H1 (cell line): ENCODE results near the gene GLO1.

ENCODE experiments used
- EP300 ChIP-seq, 2 experiments: IDR thresholded peaks; 1 replicate in 1 of 2; 2 replicates in 1 of 2; pipeline ENCODE4 v1.6.1; 2011 to 2012; ENCODE audit warnings: low read depth in 2 of 2, low read length in 2 of 2, mild to moderate bottlenecking in 2 of 2, borderline replicate concordance in 1 of 2, inconsistent platforms in 1 of 2, moderate library complexity in 1 of 2
- EZH2 ChIP-seq: fragments of 200-600 bp; sonication (generic); IDR thresholded peaks from 2 replicates; pipeline ENCODE4 v1.7.1; 2012; ENCODE audit warnings: low read depth, mild to moderate bottlenecking, moderate library complexity, low read length, inconsistent platforms; ENCODE audit not compliant: severe bottlenecking
- HDAC6 ChIP-seq: IDR thresholded peaks from one replicate; pipeline ENCODE4 v1.7.1; 2012; ENCODE audit warnings: low read depth, mild to moderate bottlenecking, inconsistent platforms, low read length, moderate library complexity
- KDM1A ChIP-seq: fragments of 200-600, 300-600 bp; sonication (generic); IDR thresholded peaks from 2 replicates; pipeline ENCODE4 v1.7.1; 2016; ENCODE audit warnings: mild to moderate bottlenecking, low read length, borderline replicate concordance
- POLR2A ChIP-seq, 2 experiments: IDR thresholded peaks; 1 replicate in 1 of 2; 2 replicates in 1 of 2; pipeline ENCODE4 v1.6.1; 2011; ENCODE audit warnings: low read depth in 2 of 2, low read length in 2 of 2, mild to moderate bottlenecking in 2 of 2; ENCODE audit errors: control extremely low read depth in 1 of 2
- POLR2AphosphoS5 ChIP-seq: IDR thresholded peaks from 2 replicates; pipeline ENCODE4 v1.6.1; 2011; ENCODE audit warnings: low read depth, low read length
- RXRA ChIP-seq: IDR thresholded peaks from 2 replicates; pipeline ENCODE4 v1.6.1; 2011; ENCODE audit warnings: low read depth, mild to moderate bottlenecking, low read length, moderate library complexity; ENCODE audit not compliant: insufficient read depth
- YY1 ChIP-seq: IDR thresholded peaks from 2 replicates; pipeline ENCODE4 v1.6.1; 2011; ENCODE audit warnings: low read depth, mild to moderate bottlenecking, low read length
- ZNF274 ChIP-seq: IDR thresholded peaks from 2 replicates; pipeline ENCODE4 v1.7.0; 2012; ENCODE audit warnings: low read length, borderline replicate concordance; ENCODE audit errors: extremely low read depth
- TF ChIP-seq, protein P1 (sequence below), 3 experiments: IDR thresholded peaks; 1 replicate in 2 of 3; 2 replicates in 1 of 3; pipeline versions ENCODE4 v1.5.1 to v1.6.1; 2011; ENCODE audit warnings: low read length in 3 of 3, mild to moderate bottlenecking in 3 of 3, inconsistent platforms in 2 of 3, low read depth in 1 of 3, moderate library complexity in 1 of 3; ENCODE audit not compliant: insufficient read depth in 1 of 3; ENCODE audit errors: control extremely low read depth in 1 of 3

DNA sequence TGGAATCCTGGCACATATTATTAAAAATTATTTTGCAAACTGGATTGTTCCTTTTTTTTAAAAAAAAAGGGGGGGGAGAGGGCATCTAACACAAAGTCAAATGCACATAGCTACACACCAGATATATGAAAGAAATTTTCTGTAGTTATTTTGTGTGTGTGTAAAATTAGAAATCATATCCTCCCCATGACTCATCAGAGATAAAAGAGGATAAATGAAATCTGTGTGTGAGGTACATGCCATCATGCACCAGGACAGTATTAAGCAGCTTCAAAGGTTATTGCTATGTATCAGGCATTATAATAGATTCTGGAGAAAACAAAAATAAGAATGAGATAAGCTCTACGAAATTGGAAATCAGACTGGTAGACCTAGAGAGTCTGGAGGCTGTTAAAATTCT lies 68.4 kb downstream of the GLO1 start:
- TF ChIP-seq EZH2 (no peak), ZNF274 (no peak), HDAC6 (no peak), RXRA (no peak), POLR2AphosphoS5 (no peak), EP300 (IDR thresholded peaks at IDR 0.05; ENCODE audit: borderline replicate concordance in 1 of 2, low read depth in 2 of 2, low read length in 2 of 2) (no peak), YY1 (no peak), POLR2A (IDR thresholded peaks at IDR 0.05; ENCODE audit: control extremely low read depth in 1 of 2, low read depth in 2 of 2, low read length in 2 of 2) (no peak), KDM1A (no peak)
- TF ChIP-seq, protein P1, sequence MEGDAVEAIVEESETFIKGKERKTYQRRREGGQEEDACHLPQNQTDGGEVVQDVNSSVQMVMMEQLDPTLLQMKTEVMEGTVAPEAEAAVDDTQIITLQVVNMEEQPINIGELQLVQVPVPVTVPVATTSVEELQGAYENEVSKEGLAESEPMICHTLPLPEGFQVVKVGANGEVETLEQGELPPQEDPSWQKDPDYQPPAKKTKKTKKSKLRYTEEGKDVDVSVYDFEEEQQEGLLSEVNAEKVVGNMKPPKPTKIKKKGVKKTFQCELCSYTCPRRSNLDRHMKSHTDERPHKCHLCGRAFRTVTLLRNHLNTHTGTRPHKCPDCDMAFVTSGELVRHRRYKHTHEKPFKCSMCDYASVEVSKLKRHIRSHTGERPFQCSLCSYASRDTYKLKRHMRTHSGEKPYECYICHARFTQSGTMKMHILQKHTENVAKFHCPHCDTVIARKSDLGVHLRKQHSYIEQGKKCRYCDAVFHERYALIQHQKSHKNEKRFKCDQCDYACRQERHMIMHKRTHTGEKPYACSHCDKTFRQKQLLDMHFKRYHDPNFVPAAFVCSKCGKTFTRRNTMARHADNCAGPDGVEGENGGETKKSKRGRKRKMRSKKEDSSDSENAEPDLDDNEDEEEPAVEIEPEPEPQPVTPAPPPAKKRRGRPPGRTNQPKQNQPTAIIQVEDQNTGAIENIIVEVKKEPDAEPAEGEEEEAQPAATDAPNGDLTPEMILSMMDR (IDR thresholded peaks at IDR 0.05; ENCODE audit: control extremely low read depth in 1 of 3, insufficient read depth in 1 of 3, low read depth in 1 of 3, low read length in 3 of 3) = no peak
